ENCODE results near the gene BUB1B.
A peak's percentile ranks its signal among the peaks of the same experiment; 100 is the strongest.
"Not testable (repeated sequence)": the region's sequence is repeated elsewhere in the genome, so short reads cannot be mapped to it uniquely, and the experiment has no call there.

The BUB1B gene

DNA sequence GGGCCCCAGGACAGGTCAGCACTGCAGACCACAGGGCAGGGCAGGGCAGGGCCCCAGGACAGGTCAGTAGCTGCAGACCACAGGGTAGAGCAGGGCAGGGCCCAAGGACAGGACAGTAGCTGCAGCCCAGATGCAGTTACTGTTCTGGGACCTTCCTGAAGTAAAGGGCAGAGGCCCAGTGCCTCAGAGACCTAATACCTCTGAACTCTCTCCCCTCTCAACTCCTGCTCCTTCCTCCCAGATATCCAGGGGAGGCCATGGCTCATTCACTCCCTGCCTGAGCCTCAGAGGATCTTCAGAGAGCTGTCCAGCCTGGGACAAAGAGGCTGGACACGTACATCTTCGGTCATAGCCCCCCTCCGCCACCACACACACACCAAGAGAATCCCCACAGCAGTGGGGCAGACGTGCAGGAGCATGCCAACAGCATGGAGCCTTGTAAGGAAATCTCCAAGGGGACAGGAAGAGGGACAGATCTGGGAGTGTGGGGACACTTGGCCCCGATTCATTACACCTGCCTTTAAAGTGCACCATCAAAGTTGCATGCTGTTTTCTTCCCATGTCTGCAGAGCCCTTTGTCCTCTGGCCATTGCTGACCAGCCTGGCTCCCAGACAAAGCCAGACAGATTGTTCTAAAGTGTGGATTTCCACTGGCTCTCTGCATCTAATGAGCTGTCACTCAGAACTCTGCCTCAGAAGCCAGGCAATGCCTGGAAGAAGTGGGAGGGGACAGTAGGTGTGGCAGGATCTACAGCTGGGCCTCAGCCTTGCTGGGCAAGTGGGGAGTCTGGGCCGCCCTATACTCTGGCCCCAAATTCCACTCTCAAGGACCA, 24.2 kb upstream of the BUB1B start:
- no peak for DNase-seq

DNA sequence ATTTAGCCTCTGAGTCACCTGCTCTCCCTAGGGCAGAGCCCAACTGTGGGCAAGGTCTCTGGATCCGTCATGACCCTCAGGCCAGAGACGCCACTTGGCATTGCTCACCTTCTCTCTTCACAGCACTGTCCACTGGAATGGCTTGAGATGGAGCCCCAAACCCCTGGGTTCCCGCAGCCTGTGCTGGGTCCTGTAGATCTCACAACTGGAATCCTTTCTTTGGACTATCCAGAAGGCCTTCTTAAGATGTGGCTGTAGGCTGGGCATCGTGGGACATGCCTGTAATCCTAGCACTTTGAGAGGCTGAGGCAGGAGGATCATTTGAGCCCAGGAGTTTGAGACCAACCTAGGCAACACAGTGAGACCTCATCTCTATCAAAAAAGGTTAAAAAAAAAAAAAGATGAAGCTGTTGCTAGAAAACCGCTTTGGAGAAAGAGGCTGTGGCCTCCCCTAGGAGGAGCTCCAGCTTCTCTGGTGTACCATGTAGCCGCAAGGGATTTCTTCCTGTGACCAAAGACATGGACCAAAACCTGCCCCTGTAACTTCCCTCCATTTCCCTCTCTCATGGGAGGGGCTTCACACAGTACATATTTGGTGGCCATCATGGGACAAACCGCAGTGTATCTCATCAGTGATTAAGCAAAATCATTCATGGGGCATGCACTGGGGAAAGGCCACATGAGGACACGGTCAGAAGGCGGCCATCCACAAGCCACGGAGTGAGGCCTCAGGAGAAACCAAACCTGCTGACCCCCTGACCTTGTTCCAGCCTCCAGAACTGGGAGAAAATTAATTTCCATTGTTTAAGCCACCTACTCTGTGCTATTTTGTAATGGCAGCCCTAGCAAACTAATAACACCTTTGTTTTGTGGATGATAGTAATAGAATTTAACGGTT, 23.3 kb upstream of the BUB1B start:
- DNase-seq = no peak

DNA sequence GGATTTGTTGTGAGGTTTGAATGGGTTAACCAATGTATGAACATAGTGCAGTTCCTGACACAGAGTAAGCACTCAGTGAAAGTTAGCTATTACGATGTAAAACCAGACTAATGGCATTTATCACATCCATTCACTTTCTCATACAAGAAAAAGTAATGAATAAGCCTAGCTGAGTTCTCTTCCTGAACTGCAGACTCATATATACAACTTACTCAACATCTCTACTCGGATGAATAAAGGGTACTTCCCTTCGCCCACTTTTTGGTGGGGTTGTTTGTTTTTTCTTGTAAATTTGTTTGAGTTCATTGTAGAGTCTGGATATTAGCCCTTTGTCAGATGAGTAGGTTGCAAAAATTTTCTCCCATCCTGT, 22.7 kb upstream of the BUB1B start:
- DNase-seq = not testable (repeated sequence)

DNA sequence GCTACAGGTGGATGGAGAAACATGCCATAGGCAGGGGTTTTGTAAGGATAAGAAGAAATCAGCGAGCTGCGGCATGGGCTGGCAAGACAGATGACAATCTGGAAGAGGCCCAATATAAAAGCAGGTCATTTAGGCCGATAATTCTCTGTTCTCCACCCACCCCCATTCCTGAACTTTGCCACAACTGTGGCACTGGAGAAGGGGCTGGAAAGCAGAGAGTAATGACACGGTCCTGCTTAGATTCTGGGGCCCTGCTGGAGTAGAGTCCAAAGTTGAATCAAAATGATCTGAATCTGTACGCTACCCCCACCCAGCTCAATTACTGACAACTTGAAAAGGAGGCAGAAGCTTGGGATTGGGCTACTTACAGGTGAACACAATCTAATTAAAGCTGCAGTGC, 18.4 kb upstream of the BUB1B start:
- no peak for DNase-seq

DNA sequence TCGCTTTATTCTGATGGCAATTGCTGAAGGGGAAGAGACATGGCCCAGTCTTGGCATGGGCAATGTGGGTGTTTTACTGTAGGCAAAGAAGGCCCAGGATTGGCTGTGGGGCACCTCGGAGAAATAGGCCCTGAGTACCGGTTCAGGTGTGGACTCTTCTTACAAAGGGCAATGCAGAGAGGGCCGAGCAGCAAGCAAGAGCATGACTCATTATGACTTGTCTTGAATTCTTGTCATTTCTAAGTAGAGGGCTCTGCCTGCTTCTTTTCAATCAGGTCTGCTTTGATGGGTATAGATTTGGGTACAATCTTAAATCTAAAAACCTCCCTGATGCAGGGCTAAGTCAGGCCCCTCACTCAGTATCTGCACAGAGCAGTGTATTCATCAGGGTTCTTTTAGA, 14.8 kb upstream of the BUB1B start:
- DNase-seq = no peak

DNA sequence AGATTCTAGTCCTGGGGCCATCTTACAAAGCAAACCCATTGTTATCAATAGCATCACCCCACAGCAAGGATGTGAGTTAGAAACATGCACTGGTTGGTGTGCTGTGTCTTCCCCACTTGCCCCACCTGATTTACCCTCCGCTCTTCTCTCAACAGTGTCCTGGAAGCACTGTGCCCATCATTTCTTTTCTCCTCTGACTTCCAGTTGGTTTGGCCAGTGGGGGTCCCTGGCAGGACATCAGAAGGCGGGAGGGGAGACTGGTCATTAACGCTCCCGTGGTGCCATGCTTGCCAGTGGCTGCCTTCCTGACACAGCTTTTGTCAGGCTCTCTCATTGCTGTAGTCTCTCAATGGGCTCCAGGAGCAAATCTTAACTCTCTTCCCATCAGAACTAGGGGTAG, 11.5 kb upstream of the BUB1B start:
- DNase-seq = no peak

DNA sequence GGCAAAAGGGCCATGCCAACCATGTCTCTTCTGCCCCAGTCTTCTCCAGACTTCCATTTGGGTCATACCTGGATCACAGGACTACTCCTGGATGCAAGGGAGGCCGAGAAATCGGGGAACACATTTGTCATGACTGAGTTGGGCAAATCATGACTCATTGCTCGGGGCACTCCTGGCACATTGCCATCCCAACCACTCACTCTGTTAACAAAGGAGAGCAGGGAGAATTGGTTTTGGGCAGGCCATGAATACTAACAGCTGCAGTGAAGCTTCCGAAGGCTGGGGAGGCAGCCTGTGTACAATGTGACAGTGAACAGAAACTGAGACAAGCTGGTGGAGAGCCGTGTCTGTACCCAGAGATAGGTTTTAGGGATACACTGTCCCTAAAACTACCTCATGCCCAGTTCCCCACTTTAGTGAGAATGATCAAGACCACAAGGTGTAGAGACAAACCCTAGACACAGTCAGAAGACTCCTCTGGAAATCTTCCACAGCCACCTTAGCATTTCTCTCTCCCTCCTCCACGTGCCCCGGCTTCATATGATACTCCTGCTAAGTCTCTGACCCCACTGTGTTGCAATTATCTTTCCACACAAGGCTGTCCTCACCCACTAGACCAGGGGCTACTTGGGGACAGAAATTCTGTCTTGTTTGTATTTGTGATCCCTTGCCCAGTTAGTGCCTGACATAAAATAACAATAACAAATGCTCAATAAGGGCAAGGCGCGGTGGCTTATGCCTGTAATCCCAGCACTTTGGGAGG, 10.5 kb upstream of the BUB1B start:
- DNase-seq = peak; percentile 68

DNA sequence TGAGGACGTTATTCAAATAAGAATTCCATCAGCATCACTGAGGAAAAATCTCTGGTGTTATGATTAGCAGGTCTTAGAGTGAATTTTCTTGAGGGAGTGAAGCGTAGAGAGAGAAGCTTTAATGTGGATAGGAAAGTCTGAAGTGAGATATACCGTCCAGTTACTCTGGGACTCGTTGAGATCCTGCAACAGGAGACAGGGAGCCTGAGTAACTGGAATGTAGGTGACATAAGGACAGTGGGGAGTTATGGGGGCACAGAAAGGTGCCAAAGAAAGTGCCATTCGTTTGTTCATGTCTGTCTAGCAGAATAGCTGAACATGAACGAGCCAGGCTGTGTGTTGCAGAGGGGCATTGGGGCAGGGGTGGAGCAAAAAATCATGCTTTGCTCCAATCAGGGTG, 9.4 kb upstream of the BUB1B start:
- no peak for DNase-seq

DNA sequence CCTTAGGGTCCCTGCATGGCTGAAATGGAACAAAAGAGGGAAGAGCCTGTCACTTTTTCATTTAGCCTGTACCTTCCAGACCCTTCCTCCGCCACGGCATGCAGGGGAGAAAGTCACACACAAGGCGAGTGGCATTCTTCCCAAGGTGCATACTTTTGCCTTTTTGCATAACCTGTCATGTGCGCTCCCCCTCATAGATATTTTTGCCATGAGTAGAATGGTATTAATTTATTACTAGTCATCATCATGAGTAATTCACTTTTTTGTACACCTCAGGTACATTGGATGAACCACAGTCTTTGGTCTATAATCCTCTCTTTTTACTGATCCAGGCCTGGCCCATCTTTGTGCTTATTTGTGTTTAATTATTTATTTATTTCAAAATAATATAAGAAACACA, 8.9 kb upstream of the BUB1B start:
- no peak for DNase-seq

DNA sequence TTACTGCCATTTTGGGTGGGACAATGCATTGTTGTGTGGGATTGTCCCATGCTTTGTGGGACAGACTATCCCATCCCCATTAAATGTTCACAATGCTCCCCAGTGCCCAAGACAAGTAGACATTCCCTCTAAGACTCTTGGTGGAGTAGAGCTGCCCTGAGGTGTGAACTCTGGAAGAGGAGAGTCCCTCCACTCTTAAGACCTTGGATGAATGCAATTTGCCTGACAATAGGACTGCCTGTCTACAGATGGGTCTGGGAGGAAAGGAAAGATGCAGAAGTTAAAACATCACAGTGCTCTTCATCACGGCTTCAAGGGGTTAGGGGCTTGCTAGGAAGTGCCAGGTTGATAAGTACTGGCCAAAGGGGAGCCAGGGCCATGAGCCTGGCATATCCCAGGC, 6.0 kb upstream of the BUB1B start:
- DNase-seq = not testable (repeated sequence)

DNA sequence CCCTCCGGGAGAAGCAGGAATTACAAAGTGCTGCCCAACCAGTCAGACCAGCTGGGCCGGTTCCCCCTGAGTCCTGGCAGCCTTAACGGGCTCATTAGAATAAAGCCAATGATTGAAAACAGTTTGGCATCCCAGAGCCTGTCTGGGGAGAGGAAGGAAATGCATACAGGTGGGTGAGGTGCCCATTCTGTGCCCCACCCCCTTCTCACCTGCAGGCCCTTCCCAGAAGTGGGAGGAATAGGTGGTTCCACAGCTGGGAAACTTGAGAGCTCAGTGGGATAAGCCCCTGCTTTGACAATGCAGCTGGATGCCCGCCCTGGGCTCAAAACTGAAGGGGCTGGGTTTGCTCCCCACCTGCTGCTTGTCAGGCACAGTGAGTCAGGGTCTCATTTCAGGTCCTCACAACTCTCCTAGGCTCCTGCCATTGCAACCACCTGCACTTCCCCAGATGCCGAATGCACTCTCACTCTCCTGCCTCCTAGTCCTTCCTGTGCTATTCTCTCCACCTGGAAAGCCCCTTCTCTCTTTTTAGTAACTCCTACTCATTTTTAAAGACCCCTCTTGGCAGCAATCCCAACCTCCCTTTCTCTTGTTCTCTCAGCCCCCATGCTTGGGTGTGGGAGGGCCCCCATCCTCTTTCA, 5.5 kb upstream of the BUB1B start:
- no peak for DNase-seq

DNA sequence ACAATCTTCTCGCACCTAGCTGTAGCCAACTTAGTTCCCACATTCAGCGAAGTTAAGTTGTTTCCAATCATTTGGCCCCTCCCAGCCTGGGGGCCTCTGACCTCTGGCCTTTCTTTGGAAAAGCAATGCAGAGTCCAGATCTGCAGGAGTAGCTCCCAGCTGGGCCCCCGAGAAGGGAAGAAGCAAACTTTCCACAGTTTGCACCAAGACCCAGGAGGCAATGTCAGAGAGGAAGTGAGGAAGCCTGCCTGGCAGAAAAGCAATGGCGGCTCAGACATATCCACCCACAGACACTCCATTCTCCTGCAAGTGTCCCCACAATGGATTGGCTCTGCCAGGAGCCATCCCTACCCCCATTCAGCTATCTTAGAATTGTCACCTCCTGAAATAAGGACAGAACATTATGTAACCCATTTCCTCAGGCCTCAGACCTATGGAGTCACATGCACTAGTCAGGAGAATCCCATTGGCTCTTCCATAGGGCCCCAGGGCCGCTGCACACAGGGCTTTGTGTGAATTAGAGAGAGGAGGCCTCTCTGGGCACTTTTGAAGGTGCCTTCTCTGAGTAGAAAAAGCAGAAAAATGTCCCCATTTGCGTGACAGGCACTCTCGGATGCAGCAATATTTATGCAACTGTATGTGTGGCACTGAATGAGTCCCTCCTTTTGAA, 3.0 kb upstream of the BUB1B start:
- DNase-seq = no peak

DNA sequence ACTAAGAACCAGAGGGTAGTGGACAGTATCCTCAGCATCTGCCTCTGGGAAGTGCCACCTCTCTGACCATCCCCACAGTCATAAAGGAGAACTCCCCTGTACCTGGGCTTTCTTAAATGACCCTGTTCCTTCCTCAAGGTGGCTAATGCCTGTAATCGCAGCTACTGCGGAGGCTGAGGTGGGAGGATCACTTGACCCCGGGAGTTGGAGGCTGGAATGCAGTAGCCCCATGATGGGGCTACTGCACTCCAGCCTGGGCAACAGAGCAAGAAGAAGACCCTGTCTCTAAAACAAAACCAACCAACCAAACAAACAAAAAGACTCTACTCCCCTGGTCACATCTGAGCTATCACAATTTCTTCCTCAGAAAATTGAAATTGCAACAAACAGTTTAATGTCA, 848 bp upstream of the BUB1B start:
- no peak for DNase-seq

DNA sequence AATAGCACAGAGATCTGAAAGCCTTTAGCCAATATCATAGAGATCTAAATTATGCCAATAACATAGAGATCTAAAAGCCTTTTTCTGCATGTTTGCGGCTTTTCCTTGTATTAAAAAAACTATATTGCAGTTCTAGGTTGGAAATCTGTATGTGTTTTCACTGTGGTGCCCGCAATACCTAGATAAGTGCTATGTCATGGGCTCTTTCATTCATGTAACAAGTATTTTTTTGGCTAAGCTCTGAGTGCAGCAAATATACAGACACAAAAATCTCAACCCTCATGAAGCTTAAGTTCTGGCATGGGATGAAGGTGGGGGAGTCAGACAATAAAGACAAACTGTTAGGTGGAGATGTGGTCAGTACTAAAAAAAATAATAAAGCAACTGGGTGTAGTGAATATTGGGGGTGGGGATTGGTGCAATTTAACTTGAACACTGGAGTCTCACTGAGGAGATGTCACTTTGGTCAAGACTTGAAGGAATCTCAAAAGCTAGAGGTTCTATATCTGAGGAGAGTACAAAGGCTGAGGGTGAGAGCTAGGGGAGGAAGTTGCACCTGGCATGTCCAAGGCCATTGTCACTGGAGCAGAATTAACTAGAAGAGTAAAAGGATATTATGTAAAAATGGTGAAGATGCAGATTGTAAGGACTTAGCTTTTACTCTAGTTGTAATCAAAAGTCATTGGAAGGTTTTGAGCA, 973 bp downstream of the BUB1B start:
- DNase-seq = no peak

DNA sequence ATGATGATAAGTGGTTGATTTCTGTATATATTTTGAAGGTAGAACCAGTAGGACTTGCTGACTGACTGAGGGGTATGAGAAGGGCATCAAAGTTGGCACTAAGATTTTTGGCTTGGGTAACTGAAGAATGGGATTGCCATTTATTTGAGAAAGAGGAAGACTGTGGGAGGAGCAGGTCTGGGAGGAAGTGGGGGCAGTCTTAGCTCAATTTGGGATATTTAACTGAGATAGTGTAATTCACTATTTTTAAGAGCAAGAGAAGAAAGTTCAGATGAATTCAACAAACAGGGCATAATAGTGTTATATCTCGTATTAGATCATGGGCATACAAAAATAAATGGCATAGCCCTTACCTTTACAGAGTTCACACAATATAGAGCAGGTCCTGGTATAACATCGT, 1.7 kb downstream of the BUB1B start:
- no peak for DNase-seq

DNA sequence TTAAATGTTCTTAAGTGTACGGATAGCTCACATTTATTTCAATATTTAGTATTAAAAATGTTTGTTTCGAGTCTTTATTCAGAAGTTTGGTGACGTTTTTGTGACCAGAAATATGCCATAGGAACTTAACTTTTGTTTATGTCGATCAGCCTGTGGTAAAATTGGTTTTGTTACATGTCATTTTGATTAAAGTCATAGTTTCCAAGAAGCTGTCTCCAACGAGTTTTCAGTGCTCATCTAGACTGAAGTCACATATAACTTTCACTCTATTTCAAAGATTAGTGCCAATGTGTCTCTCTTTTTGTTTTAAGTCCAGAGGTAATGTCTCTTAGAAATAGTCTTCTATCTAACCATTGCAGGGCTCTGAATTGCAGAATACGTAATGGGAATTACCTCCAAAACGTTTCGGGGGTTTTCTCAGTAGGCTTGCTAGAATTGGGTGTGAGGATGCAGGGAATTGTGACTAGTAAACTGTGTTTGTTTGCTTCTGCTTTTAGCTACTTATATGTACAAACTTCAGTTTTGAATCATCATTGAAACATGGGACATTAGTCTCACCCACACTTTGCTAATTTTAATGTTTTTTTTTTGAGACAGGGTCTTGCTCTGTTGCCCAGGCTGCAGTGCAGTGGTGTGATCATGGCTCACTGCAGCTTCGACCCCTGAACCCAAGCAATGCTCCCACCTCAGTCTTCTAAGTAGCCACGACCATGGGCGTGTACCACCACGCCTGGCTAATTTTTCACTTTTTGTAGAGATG, 3.0 kb downstream of the BUB1B start:
- no peak for DNase-seq

DNA sequence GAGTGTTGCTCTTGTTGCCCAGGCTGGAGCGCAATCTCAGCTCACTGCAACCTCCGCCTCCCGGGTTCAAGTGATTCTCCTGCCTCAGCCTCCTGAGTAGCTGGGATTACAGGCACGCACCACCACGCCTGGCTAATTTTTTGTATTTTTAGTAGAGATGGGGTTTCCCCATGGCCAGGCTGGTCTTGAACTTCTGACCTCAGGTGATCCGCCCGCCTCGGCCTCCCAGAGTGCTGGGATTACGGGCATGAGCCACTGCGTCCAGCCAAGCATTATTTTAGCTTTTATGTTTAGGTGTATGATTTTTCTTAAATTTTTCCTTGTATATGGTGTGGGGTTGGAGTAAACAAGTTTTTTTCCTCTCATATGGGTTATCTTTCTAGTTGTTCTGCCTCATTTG, 6.5 kb downstream of the BUB1B start:
- not testable (repeated sequence) for DNase-seq

DNA sequence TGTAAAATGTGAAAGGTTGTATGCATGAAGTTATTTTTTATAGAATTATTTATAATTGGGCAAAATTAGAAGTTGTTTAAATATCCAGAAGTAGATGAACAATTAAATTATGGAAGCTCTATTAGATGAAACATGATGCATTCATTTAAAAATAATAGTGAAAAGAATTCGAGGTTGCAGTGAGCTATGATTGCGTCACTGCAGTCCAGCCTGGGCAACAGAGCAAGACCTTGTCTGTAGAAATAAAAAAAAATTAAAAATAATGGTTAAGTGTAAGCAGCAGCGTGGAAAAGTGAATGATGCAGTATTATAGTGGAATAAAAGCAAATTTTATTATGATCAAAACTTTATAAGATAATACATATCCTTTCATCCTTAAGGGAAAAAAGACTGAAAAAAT, 14.3 kb downstream of the BUB1B start:
- DNase-seq = no peak

DNA sequence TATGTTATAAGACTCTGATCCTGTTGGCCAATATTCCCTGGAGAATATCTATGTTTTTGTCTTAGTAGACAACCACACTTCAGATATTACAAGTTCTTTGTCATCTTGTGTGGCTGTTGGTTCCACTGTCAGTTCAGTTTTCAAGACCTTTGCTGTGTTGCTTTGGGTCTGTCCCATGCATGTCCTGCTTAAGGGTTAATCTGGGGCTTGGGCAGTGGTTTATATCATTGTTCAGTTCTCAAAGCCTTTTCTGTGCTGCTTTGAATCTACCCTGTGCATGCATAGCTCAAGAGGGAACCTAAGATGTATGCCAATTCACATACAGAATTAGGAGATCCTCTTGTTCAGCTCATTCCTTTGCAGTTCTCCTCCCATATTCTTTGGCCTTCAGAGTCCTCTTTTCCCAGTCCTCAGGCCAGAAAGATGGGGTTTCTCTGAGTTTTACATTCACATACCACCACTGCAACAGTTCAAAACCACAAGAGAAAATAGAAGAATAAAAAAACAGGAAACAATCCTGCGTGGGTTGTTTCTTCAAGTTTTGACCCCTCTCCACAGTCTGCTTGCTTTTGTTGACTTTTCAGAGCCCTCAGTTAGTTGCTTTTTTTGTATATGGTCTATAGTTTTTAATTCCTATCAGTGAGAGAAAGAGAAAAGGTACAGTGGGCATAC, 21.6 kb downstream of the BUB1B start:
- peak; percentile 52 for DNase-seq

Measured in suppressor macrophage treated with lipopolysaccharide for 4 hours (primary cell).